CD4-positive, alpha-beta T cell treated with Interleukin-15 for 1 hour (primary cell): Measurements from ENCODE around the gene SLC36A2.

ENCODE experiments used
- DNase-seq: peaks from one replicate; pipeline ENCODE4 v3.0.0-alpha.2; 2020

SLC36A2 gene

DNA sequence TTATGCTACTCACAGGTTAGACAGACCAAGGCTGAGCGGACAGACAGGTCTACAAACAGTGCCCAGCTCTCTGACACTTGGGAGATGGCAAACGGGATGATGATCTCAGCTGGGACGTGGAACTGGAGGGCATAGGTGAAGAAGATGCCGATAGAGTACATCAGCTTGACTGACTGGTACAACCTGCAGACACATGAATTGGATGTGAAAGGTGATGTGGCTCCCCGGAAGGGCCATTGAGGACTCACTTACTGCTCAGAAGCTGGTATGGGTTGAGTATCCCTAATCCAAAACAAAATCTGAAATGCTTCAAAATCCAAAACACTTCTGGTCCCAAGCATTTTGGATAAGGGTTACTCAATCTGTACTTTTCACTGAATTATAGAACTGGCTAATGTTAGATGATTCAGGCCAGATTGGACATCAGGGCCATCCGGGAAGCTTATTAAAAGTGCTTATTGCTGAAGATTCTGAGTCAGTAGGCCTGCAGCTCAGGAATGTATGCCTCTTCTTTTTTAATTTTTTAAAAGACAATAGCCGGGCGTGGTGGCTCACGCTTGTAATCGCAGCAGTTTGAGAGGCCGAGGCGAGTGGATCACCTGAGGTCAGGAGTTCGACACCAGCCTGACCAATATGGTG is 66.2 kb downstream of the SLC36A2 start:
- DNase-seq, result no peak

DNA sequence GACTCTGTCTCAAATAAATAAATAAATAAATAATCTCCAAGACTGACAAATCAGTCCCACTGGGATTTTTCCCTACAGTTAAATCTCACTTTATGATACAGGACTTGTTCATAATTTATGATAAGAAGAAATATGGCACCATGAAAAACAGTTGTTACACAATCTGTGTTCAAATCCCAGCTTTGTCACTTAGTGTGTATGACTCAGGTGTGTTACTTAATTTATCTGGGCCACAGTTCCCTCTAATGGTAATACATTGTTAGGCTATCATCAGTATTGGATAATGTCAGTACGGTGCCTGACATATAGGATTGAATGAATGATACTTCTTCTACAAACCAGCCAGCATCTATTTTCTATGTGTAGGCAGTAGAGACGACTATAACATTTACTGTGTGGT is 66.9 kb downstream of the SLC36A2 start:
- no peak for DNase-seq

DNA sequence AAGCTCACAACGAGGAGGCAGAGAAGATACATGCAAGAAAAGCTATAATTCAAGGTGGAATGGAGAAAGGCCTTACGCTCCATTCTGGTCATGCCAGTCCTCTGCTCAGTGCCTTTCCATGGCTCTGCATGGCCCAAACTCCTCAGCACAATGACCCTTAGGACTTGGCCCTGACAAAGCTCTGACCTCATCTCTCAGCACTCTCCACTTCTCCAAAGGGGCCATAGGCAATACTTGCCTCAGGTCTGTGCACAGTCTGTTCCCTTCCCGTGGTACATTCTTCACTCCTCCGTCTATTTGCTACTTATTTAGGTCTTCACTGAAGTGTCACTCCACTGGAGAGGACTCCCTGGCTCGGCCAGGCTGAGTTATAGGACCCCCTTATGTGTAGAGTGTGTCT is 68.5 kb downstream of the SLC36A2 start:
- no peak for DNase-seq

DNA sequence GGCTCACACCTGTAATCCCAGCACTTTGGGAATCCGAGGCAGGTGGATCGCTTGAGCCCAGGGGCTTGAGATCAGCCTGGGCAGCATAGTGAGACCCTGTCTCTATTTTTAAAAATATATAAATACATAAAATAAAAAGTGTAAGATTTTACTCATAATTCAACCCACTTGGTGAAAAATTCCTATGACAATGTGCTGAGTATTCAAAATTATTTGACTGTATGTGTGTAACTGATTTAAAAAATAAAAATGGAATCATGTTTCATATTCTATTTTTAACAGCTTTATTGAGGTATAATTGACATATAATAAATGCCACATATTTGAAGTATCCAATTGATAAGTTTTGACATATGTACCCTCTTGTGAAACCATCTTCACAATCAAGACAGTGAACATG is 71.6 kb downstream of the SLC36A2 start:
- no peak for DNase-seq

DNA sequence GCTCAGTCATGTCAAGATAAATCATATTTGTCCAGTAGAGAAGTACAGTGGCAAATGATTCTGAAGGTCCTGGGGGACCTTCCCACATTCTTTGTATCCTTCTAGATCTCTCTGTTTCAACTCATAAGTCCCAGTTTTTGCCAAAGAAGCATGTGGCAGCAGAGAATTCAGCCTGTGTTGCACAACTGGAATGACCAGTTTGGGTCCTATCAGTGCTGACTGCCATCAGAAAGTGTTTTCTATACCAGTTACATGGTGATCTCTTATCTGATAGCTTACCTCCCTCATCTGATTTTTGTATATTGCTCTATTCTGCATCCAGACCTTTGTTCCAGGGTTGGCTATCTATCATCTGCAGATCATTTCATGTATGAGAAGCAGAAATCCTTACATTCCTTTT is 72.7 kb downstream of the SLC36A2 start:
- no peak for DNase-seq

DNA sequence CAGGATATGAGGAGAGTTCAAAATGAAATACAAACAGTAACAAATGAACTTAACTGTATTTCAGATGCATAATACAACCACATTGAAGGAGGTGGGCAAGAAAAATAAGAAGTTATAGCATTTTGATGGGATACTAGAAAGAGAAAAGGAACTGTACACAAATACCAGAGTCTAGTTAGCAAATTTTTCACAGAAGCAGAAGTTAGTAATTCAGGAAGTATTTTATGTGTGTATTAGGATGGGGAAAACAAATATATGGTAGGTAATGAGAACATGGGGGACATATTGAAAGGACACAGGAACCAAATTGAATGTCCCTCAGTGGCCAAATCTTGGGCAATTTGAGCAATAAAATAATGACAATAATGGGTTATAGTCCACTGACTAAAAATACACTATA is 76.0 kb downstream of the SLC36A2 start:
- no peak for DNase-seq

DNA sequence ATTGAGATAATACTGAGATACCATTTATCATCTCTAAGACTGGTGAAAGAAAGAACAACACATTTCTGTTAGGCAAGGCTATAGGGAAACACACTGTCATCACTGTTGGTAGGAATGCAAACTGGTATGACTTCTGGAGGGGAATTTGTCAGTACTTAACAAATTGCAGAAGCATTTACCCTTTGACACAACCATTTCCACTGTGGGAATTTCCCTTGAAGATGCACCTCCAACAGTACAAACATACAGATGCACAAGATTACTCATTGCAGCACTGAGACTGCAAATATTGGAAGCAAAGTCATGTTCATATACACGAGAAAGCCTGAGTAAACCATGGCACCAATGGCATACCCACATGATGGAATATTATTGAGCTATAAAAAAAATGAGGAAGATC is 76.8 kb downstream of the SLC36A2 start:
- DNase-seq, result no peak

DNA sequence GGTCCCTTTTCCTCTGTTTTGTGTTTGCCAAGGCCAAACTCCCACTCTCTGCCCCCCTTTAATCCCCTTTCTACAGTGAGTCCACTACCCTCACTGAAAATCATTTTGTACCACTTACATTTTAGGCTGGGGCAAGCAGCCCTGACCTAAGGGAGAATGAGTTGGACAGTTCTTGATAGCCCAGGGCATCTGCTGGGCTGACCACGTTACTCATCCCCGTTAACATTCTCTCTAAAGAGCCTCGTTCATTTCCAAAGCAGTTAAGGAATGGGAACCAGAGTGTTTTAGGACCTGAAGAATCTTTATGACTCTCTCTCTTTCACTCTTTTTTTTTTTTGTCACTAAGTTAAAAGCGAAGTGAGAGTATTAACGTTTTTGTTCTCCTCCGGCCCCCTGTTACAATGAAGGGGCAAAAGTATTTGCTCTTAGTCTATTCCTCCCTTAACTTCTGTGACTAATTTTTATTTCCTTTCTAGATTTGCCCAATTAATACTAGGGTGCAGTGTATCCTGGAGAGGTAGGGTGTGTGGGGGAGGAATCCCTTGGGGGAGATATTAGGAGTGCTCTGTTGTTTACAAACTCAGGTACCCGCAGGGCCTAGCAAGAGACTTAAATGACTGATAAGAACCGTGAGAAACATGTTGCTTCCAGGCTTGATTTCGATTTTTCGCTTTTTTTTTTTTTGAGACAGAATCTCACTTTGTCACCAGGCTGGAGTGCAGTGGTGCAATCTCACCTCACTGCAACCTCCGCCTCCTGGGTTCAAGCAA is 79.7 kb downstream of the SLC36A2 start:
- no peak for DNase-seq
